Adrenal gland (tissue), 12 donors: ENCODE data around the gene ZNRF3. TPM values are rescaled to one million over a fixed set of nuclear protein-coding genes. Genes with fewer than 3 reads are reported as not detected.

ENCODE experiments used
- DNase-seq, 7 donors: peaks; one replicate each; pipeline ENCODE4 v3.0.0-alpha.2; 2019 to 2020
- H3K27ac ChIP-seq, 5 donors: fragments of 200-600 bp; sonication (generic) in 4 of 5; 1 replicate in 3 of 5; 2 replicates in 2 of 5; pipeline versions ENCODE4 v1.5.1 to v1.8.0; 2016 to 2020; ENCODE audit warnings: mild to moderate bottlenecking in 1 of 5
- H3K27me3 ChIP-seq: fragments of 200-600 bp; 2 replicates; pipeline ENCODE4 v1.8.0; 2021
- H3K36me3 ChIP-seq, 2 donors: fragments of 200-600 bp; replicated peaks in 1 of 2; 1 replicate in 1 of 2; 2 replicates in 1 of 2; pipeline versions ENCODE4 v1.5.1 to v1.8.0; 2018 to 2022
- H3K4me1 ChIP-seq, 2 donors: fragments of 200-600 bp; replicated peaks in 1 of 2; 1 replicate in 1 of 2; 2 replicates in 1 of 2; pipeline versions ENCODE4 v1.5.1 to v1.8.0; 2018 to 2021
- H3K4me3 ChIP-seq, 4 donors: fragments of 200-600 bp; sonication (generic) in 3 of 4; one replicate each; pipeline ENCODE4 v1.5.1; 2016 to 2018
- H3K9me3 ChIP-seq, 3 donors: fragments of 200-600 bp; sonication (generic) in 1 of 3; replicated peaks in 1 of 3; 1 replicate in 2 of 3; 2 replicates in 1 of 3; pipeline versions ENCODE4 v1.5.1 to v1.8.0; 2016 to 2021
- CTCF ChIP-seq, 6 experiments: fragments of 450-650 bp in 4 of 6; fragments of 200-600 bp in 2 of 6; sonication (generic) in 1 of 6; IDR thresholded peaks; 1 replicate in 5 of 6; 2 replicates in 1 of 6; pipeline versions ENCODE4 v1.5.1 to v1.8.0; 2016 to 2021; ENCODE audit warnings: antibody characterized with exemption in 6 of 6, mild to moderate bottlenecking in 2 of 6, moderate library complexity in 1 of 6
- POLR2A ChIP-seq, 2 donors: fragments of 450-650 bp; IDR thresholded peaks; one replicate each; pipeline ENCODE4 v1.6.1; 2017; ENCODE audit warnings: antibody characterized with exemption in 2 of 2, mild to moderate bottlenecking in 2 of 2, moderate library complexity in 1 of 2
- WGBS, 4 donors: extraction: QIAGEN DNeasy Blood & Tissue Kit in 2 of 4; methylation state at CpG; one replicate each; pipeline versions ENCODE4 v1.1.5 to v1.1.7; 2013 to 2017; 5-methylcytosine and 5-hydroxymethylcytosine counted together
- intact Hi-C, 2 donors: fragments of 100-400 bp; cut with DNase I; formaldehyde crosslinking; loops; one replicate each; pipeline versions ENCODE4 v1.14.1 to v1.15.0; 2022 to 2023
- polyA plus RNA-seq, 3 donors: library from polyadenylated mRNA; stranded (reverse); fragments of 200-250 nt in 2 of 3; fragments of 350-450 nt in 1 of 3; fragmentation: Illumina TruSeq in 1 of 3; extraction: RNeasy Lipid Tissue Mini Kit (QIAGEN cat#74804) in 1 of 3; gene quantifications; one replicate each; pipeline ENCODE4 v1.2.3, GENCODE V29; 2013 to 2014
- total RNA-seq, 9 donors: library from RNA; depleted of rRNA in 4 of 9; stranded (reverse); fragments of >200 nt in 4 of 9; fragments of 120-200 nt in 1 of 9; fragmentation: NEBNext Ultra II Directional in 1 of 9; extraction: Animal tissue kit (Norgen Biotek cat#: 25700) in 1 of 9; gene quantifications; one replicate each; pipeline versions ENCODE4 v1.1.0 to v1.2.4, GENCODE V29; 2013 to 2023
- donor health status: healthy with polysubstance abuse.
- donor health status: Bipolar disorder and iron deficiency.
- donor health status: DM: yes; HTN: yes; CAD: no.
- donor health status: DM: no; HTN: no; CAD: no.
- donor health status: DM: no; HTN: no; CAD: no.
- donor health status: DM: yes; HTN: yes; CAD: no.

The ZNRF3 gene
- total and polyA plus RNA-seq, 12 donors = 3.1 to 40.9 (median 17.0) TPM

GRCh38 chr22:29098296-29098695 is 214.9 kb downstream of the ZNRF3 start:
- WGBS, 4 donors = 93 to 97% (median 95%) methylated on average over 2 of the region's 2 CpGs
- no peaks in the 10 kb centered on the region for H3K9me3 ChIP-seq
- H3K27me3 ChIP-seq = no peaks in the 10 kb centered on the region
- no peak overlapping the region for H3K4me3 ChIP-seq
- intact Hi-C loops = no loop called here
- H3K27ac ChIP-seq = no peak overlapping the region
- peaks cover 2 to 8% of the 10 kb centered on the region in 2 donors for H3K4me1 ChIP-seq
- no peaks in the 10 kb centered on the region for H3K36me3 ChIP-seq
- no peak for DNase-seq
- TF ChIP-seq POLR2A (IDR thresholded peaks at IDR 0.05) = no peak
- no peak for TF ChIP-seq CTCF (IDR thresholded peaks at IDR 0.05)

GRCh38 chr22:29102300-29102699 is 218.9 kb downstream of the ZNRF3 start:
- no peaks in the 10 kb centered on the region for H3K36me3 ChIP-seq
- H3K4me1 ChIP-seq = peaks cover 0 to 7% of the 10 kb centered on the region in 2 donors
- intact Hi-C loops = no loop called here
- H3K27me3 ChIP-seq = no peaks in the 10 kb centered on the region
- no peak overlapping the region for H3K4me3 ChIP-seq
- no peaks in the 10 kb centered on the region for H3K9me3 ChIP-seq
- no peak for DNase-seq
- no peak overlapping the region for H3K27ac ChIP-seq
- 92 to 99% (median 95%) methylated on average over 2 of the region's 2 CpGs for WGBS, 4 donors
- TF ChIP-seq POLR2A (IDR thresholded peaks at IDR 0.05) (no peak), CTCF (IDR thresholded peaks at IDR 0.05) (no peak)

GRCh38 chr22:29103121-29103520 is 219.7 kb downstream of the ZNRF3 start:
- intact Hi-C loops = no loop called here
- H3K4me1 ChIP-seq = peaks cover 0 to 7% of the 10 kb centered on the region in 2 donors
- DNase-seq = no peak

GRCh38 chr22:29105468-29105867 is 222.1 kb downstream of the ZNRF3 start:
- no peak for DNase-seq
- intact Hi-C loops = no loop called here
- H3K4me3 ChIP-seq = no peak overlapping the region
- WGBS, 4 donors = 45 to 60% (median 56%) methylated on average over 2 of the region's 2 CpGs
- H3K36me3 ChIP-seq = no peaks in the 10 kb centered on the region
- H3K27me3 ChIP-seq = no peaks in the 10 kb centered on the region
- no peak overlapping the region for H3K27ac ChIP-seq
- no peak for TF ChIP-seq POLR2A (IDR thresholded peaks at IDR 0.05)
- no peak for TF ChIP-seq CTCF (IDR thresholded peaks at IDR 0.05)
- H3K4me1 ChIP-seq = peaks cover 7% of the 10 kb centered on the region in 2 donors
- H3K9me3 ChIP-seq = no peaks in the 10 kb centered on the region

More at GRCh38 chr22:29103121-29103520, 219.7 kb downstream of the ZNRF3 start:
- Histone ChIP-seq H3K27me3 (no peaks in the 10 kb centered on the region), H3K36me3 (no peaks in the 10 kb centered on the region), H3K27ac (no peak overlapping the region), H3K4me3 (no peak overlapping the region), H3K9me3 (no peaks in the 10 kb centered on the region)
- TF ChIP-seq POLR2A (IDR thresholded peaks at IDR 0.05) = no peak
- no peak for TF ChIP-seq CTCF (IDR thresholded peaks at IDR 0.05)
- WGBS, 4 donors = 73 to 95% (median 87%) methylated on average over 1 of the region's 1 CpG
